ENCODE data around the gene FAM170A. TPM values are rescaled to one million over a fixed set of nuclear protein-coding genes. Genes with fewer than 3 reads are reported as not detected.

FAM170A gene
- total RNA-seq, 6 donors from 2014 or later = 0.46 TPM; not detected in 5

DNA sequence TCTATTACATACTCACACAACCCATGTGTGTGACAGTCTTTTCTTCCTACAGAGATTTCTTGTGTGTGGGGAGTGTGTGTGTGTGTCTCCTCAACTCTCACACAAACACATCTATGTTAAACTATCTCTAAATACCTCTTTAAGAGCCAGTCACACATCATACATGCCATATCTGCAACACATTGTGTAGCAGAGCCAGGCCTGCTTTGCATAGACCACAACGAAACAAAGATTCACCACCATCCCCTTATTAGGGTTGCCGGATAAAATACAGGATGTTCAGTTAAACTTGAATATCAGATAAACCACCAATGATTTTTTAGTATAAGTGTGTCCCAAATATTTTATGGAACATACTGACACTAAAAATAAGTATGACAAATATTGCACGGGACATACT lies 2.3 kb downstream of the FAM170A start:
- no peak for ATAC-seq (ENCODE audit: low FRiP score in 2 of 2)
- no peaks in the 10 kb centered on the region for H3K9me3 ChIP-seq
- peaks cover 0 to 3% (median 0%) of the 10 kb centered on the region in 4 donors for H3K4me1 ChIP-seq
- no peak overlapping the region for H3K4me3 ChIP-seq
- no peaks in the 10 kb centered on the region for H3K27me3 ChIP-seq
- H3K27ac ChIP-seq = no peak overlapping the region
- WGBS, 2 donors = 96% methylated on average over 3 of the region's 3 CpGs
- no peak for DNase-seq
- no peaks in the 10 kb centered on the region for H3K36me3 ChIP-seq
- TF ChIP-seq POLR2AphosphoS5 (IDR thresholded peaks at IDR 0.05) = no peak
- TF ChIP-seq, protein P1, sequence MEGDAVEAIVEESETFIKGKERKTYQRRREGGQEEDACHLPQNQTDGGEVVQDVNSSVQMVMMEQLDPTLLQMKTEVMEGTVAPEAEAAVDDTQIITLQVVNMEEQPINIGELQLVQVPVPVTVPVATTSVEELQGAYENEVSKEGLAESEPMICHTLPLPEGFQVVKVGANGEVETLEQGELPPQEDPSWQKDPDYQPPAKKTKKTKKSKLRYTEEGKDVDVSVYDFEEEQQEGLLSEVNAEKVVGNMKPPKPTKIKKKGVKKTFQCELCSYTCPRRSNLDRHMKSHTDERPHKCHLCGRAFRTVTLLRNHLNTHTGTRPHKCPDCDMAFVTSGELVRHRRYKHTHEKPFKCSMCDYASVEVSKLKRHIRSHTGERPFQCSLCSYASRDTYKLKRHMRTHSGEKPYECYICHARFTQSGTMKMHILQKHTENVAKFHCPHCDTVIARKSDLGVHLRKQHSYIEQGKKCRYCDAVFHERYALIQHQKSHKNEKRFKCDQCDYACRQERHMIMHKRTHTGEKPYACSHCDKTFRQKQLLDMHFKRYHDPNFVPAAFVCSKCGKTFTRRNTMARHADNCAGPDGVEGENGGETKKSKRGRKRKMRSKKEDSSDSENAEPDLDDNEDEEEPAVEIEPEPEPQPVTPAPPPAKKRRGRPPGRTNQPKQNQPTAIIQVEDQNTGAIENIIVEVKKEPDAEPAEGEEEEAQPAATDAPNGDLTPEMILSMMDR (IDR thresholded peaks at IDR 0.05) = no peak

DNA sequence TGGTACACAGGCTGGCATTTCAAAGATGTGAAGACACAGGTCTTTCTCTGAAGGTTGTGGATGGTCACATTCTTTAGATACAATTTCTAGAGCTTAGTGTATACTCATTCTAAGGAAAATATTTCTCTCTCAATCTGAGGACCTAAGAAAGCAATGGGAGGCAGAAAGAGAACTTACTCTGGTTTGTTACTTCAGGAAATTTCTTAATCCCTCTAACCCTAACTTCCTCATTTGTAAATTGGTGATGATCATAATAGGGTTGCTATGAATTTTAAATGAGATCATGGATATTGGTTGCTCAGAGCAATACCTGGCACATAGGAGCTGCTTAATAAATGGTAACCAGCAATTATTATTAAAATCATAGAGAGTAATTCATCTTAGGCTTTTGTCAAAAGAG lies 22.1 kb downstream of the FAM170A start:
- ATAC-seq (ENCODE audit: low FRiP score in 2 of 2) (no peak), DNase-seq (no peak)
- no peak overlapping the region for H3K4me3 ChIP-seq
- H3K36me3 ChIP-seq = no peaks in the 10 kb centered on the region
- no peaks in the 10 kb centered on the region for H3K4me1 ChIP-seq
- H3K27me3 ChIP-seq = no peaks in the 10 kb centered on the region
- H3K27ac ChIP-seq = no peak overlapping the region
- TF ChIP-seq, protein P1 (IDR thresholded peaks at IDR 0.05) = no peak
- TF ChIP-seq POLR2A (IDR thresholded peaks at IDR 0.05) = no peak
- no peak for TF ChIP-seq POLR2AphosphoS5 (IDR thresholded peaks at IDR 0.05)
- TF ChIP-seq EP300 (IDR thresholded peaks at IDR 0.05) = no peak
- no peaks in the 10 kb centered on the region for H3K9me3 ChIP-seq

DNA sequence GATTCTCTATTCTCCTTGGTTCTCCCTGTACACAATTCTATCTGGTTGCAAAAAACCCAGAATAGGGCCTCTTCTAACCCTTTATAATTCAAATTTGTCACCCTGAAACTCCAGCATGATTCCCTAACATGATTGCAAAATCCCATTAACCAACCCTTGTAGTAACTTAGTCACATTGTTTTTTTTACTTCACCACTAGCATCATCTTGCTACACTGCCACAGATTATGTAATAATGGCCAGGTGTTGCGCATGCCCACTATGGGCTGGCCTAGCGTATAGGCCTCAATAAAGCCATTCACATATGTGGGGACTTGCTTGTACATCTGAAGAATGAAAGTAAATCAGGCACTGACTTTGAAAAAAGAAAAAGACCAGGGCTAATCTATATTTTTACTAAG lies 25.7 kb downstream of the FAM170A start:
- Histone ChIP-seq H3K9me3 (no peaks in the 10 kb centered on the region), H3K27ac (no peak overlapping the region), H3K27me3 (no peaks in the 10 kb centered on the region), H3K4me3 (no peak overlapping the region), H3K36me3 (no peaks in the 10 kb centered on the region), H3K4me1 (no peaks in the 10 kb centered on the region)
- TF ChIP-seq POLR2A (IDR thresholded peaks at IDR 0.05) (no peak), POLR2AphosphoS5 (IDR thresholded peaks at IDR 0.05) (peak in 1 of 2 donors; percentile 25)
- ATAC-seq (ENCODE audit: low FRiP score in 2 of 2) = peak in 1 of 2 donors; percentile 31
- WGBS, 2 donors = 72 to 79% methylated on average over 2 of the region's 2 CpGs
- DNase-seq = peak in 1 of 2 donors; percentile 38

DNA sequence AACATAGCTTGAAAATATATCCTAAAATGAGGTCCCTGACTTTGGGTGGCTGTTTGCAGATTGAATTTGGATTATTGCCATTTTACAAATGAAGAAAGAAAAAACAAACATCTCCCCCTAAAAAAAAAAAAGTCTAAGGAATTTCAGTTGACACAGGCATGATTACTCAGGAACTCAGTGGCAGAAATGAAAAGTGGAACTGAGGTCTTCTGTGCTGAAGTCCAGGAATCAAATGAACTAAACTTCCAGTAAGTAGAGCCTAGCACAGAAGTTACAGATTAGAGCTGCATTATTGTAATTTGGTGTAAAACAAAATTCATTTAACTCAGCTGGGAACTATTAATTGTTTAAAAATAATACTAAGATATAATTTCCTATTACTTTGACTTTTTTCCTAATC lies 26.7 kb downstream of the FAM170A start:
- TF ChIP-seq POLR2AphosphoS5 (IDR thresholded peaks at IDR 0.05) = no peak
- TF ChIP-seq POLR2A (IDR thresholded peaks at IDR 0.05) = no peak
- TF ChIP-seq, protein P1 (IDR thresholded peaks at IDR 0.05) = no peak
- TF ChIP-seq EP300 (IDR thresholded peaks at IDR 0.05) = no peak
- DNase-seq = no peak
- H3K27me3 ChIP-seq = no peaks in the 10 kb centered on the region
- H3K4me1 ChIP-seq = no peaks in the 10 kb centered on the region
- H3K27ac ChIP-seq = no peak overlapping the region
- no peaks in the 10 kb centered on the region for H3K9me3 ChIP-seq
- no peaks in the 10 kb centered on the region for H3K36me3 ChIP-seq
- ATAC-seq (ENCODE audit: low FRiP score in 2 of 2) = no peak
- no peak overlapping the region for H3K4me3 ChIP-seq

DNA sequence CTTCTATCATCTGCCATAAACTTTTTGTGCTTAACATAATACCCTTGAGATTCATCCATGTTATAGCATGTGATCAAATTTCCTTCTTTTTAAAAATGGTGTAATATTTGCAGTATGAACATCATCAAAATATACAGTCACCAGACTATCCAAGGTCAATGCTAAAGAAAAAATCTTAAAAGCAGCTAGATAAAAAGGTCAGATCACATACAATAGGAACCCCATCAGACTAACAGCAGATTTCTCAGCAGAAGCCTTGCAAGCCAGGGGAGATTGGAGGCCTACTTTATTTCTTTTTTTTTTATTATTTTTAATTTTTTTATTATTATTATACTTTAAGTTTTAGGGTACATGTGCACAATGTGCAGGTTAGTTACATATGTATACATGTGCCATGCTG lies 37.2 kb downstream of the FAM170A start:
- Histone ChIP-seq H3K27ac (no peak overlapping the region), H3K4me1 (no peaks in the 10 kb centered on the region), H3K36me3 (no peaks in the 10 kb centered on the region), H3K9me3 (peaks cover 0 to 9% (median 1%) of the 10 kb centered on the region in 4 donors), H3K4me3 (no peak overlapping the region), H3K27me3 (no peaks in the 10 kb centered on the region)
- TF ChIP-seq POLR2A (IDR thresholded peaks at IDR 0.05) (no peak), EP300 (IDR thresholded peaks at IDR 0.05) (no peak), POLR2AphosphoS5 (IDR thresholded peaks at IDR 0.05) (no peak)
- TF ChIP-seq, protein P1 (IDR thresholded peaks at IDR 0.05) = no peak
- no peak for ATAC-seq (ENCODE audit: low FRiP score in 2 of 2)
- DNase-seq = no peak

All from upper lobe of left lung (tissue), 6 donors.